GM21447 (cell line): ENCODE results near the gene ZNF776.
A peak's percentile ranks its signal among the peaks of the same experiment; 100 is the strongest.
"Not testable (repeated sequence)": the region's sequence is repeated elsewhere in the genome, so short reads cannot be mapped to it uniquely, and the experiment has no call there.

Experiments used
- ATAC-seq: cut with Tn5 transposase; IDR thresholded peaks from one replicate; pipeline ENCODE4 v1.9.1; 2021; ENCODE audit not compliant: unreplicated experiment

ZNF776 gene

DNA sequence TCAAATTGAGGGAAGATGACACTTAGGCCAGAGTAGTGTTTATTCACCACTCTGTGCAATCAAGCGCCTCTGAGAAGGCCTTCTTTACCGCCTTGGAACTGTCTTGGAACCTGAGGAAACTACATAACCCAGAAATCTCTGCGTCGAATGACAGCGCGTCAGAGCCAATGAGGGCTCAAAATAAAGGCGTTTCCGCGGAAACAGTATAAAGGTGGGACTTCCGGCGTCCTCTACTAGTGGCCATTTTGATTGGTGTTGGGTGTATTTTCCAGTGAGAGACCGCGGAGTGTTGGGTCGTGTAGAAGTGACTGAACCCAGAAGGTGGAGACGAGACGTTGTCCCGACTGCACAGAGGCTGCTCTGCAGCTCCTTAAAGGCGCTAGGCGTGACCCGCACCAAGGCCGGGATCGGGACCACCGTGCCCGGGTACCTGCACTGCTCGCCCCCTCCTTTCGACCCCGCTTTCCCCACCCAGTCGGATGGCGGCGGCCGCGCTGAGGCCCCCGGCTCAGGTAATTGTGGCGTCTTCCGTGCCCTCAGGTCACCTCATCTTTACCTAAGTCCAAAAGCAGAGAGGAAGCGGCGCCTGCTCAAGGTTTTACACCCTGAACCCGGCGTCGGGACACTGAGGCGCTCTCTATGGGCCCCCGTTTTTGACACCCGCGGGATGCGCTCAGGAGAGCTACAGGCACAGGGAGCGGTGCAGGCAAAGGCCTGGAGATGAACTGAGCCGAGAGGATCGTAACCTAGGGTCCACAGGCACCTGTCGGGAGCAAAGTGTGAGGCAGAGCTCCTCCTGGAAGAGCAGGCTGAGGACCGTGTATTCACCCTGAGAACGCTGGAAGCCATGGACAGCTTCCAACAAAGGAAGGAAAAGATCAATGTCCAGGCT is at the start of gene ZNF776:
ZNF776 (plus strand) TSS at position 236 of the 892 bp plus-strand sequence; CDS start at position 480, 244 bp downstream.
- peak; percentile 95 for ATAC-seq

DNA sequence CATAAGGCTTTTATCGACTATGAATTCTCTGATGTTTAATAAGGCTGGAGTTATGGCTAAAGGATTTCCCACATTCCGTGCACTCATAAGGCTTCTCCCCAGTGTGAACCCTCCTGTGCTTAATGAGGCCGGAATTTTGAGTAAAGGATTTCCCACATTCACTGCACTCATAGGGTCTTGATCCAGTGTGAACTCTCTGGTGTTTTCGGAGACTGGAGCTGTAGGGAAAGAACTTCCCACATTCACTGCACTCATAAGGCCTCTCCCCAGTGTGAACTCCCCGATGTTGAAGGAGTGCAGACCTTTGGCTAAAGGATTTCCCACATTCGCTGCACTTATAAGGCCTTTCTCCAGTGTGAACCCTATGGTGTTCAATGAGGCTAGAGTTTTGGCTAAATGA is 45.0 kb upstream of the ZNF776 start:
- no peak for ATAC-seq

DNA sequence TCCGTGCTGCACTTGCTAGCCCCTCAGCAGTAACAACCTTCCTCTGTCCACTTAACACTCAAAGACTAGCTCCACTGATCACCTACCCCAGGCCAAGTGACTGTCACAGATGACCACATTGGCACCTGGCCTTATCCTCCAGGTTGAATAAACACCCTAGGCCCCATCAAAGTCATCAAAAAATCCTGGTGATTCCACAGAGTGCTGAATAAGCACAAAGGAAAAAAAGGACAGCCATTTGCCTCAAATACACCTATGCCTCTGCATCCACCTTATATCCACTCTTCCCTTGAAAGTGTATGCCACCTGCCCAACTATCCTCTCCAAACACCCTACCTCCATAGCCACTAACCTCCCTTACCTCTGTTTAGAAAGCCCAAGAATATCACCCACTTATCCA is 40.3 kb upstream of the ZNF776 start:
- ATAC-seq, result no peak

DNA sequence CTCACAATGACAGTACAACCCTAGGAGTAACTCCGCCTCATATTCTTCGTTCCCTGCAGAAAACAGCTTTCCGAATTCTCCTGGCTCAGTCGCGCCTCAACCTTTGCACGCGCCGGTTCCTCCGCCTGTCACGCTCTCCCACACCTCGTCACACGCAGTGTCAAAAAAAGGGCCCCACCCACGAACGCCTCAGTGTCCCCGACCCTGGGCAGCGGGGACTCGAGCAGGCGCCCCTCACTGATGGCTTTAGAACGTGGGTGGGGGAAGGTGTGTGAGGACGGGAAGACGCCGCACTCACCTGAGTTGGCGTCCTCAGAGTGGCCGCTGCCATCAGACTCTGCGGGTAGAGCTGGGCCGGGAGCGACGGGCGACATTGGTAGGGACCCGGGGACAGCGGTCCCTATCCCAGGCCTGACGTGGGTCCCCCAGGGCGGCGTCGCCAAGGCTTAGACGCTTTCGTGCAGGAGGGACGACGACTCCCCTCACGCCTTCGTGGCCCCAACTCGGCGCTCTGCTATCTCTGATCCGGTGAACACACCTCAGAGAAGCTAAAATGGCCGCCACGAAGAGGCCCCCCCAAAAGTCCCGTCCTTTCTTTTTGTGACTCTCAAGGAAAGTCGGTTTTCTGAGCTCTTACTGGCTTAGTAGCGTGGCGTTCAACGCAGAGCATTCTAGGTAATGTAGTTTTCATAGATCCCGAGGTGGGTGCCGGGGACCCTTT is 37.8 kb upstream of the ZNF776 start, which contains the start of gene ZNF154:
ZNF154 (minus strand) TSS at position 564 of the 721 bp plus-strand sequence; CDS start at position 331, 233 bp downstream.
- no peak for ATAC-seq

DNA sequence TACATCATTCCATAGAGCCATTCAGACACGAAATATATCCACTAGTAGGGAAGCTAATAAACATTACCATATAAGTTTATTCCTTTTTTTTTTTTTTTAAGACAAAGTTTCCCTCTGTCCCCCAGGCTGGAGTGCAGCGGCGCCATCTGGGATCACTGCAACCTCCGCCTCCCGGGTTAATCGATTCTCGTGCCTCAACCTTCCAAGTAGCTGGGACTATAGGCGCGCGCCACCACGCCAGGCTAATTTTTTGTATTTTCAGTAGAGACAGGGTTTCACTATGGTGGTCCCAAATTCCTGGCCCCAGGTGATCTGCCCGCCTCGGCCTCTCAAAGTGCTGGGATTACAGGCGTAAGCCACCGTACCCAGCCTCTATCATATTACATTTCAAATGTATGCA is 37.0 kb upstream of the ZNF776 start:
- ATAC-seq, result no peak

DNA sequence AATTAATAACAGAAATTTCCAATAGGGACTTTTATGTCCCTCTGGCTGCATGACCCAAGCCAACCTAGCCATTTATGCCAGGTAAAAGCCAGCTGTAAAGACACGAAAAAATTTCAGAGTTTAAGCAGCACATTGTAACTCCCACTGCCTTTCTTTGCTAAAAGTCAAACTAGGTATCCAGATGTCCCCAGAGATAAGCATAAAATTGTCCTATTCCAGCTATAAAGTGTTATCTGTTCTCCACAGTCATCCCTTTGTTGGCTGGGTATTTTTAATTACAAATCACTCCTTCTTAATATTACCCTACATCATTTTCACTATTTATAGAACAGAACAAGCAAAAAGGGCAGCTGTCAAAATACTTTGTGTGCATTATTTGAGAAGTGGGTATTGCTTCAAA is 34.4 kb upstream of the ZNF776 start:
- no peak for ATAC-seq

DNA sequence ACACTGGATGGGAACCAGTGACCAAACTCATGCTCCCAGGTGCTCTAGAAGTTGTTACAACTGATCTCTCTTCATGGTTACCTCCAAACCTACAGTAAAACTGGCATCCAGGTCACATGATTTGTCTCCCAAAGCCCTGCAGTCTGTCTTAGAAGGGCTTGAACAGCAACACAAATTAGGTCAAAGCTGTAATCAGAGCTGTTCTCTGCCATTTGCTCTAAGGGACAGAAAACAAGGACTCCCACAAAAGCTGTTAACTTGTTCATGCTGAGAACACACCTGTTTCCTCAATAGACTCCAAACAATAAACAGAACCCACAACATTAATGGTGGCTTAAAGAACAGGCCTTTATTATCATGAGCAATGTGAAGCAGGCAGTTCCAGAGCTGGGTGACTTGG is 27.2 kb upstream of the ZNF776 start:
- ATAC-seq, result no peak

DNA sequence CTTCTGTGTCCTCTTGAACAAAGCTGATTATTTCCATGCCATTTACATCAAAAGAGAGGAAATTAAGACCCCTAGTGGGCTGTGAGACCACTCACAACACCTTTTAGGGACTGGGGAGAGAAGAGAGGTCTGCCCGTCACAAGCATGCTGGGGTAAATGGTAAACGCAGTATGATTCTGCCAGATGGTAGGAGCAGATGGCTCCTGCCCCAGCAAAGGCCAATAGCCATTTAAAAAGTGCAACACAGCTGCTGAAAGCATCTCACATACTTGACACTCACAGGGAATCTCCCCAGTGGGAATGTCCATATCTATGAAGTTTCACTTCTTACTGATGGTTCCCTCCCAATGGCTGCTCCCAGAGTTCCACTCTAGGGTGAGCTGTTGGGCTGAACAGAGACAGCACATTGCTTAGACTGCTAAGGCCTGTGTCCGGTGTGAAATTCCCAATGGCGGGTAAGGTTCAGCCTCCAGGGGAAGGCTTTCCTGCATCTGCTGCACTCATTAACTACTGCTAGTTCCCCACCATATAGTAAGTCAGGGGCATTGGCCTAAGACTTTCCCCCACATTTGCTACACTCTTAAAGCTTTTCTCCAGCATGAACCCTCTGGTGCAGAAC is 26.6 kb upstream of the ZNF776 start:
- ATAC-seq, result no peak

DNA sequence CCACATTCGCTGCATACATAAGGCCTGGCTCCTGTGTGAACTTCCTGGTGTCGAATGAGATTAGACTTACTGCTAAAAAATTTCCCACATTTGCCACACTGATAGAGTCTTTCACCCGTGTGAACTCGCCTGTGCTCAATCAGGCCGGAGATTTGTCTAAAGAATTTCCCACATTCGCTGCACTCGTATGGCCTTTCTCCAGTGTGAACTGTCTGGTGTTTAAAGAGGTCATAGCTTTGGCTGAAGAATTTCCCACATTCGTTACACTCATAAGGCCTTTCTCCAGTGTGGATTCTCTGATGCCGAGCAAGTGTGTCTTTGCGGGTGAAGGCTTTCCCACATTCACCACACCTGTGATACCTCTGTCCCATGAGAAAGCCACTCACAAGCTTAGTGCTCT is 25.7 kb upstream of the ZNF776 start:
- ATAC-seq, result no peak

DNA sequence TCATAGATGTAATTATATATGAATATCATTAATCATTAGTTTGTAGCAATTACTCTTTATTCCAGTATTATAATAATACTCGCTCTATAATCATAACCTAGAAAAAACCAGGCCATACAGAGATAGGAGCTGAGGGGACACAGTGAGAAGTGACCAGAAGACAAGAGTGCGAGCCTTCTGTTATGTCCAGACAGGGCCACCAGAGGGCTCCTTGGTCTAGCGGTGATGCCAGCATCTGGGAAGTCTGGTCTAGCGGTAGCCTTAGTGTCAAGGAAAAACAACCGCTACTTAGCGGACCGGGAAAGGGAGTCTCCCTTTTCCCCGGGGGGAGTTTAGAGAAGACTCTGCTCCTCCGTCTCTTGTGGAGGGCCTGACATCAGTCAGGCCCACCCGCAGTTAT is 8.3 kb upstream of the ZNF776 start:
- not testable (repeated sequence) for ATAC-seq

DNA sequence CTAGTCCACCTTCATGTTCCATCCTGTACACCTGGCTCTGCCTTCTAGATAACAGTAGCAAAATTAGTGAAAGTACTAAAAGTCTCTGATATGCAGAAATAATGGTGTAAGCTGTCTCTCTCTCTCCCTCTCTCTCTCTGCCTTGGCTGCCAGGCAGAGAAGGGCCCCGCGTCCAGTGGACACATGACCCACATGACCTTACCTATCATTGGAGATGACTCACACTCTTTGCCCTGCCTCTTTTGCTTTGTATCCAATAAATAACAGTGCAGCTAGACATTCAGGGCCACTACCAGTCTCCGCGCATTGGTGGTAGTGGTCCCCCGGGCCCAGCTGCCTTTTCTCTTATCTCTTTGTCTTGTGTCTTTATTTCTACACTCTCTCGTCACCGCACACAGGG is 7.8 kb upstream of the ZNF776 start:
- not testable (repeated sequence) for ATAC-seq

DNA sequence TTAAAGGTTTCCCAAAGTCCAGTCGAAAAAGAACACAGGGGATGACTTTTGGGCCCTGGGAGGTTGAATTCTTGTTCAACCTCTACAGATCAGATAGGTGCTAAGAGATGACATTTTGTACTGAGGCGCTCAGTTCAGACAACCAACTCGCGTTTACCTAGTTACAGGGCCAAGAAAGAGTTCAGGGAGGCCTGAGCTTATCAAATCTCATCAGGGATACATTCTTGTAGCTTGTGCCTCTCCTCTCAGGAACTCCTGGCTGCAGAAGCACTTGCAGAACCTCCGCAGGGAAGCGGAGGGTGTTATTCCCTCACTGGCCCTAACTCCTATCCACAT is 825 bp downstream of the ZNF776 start:
- no peak for ATAC-seq

DNA sequence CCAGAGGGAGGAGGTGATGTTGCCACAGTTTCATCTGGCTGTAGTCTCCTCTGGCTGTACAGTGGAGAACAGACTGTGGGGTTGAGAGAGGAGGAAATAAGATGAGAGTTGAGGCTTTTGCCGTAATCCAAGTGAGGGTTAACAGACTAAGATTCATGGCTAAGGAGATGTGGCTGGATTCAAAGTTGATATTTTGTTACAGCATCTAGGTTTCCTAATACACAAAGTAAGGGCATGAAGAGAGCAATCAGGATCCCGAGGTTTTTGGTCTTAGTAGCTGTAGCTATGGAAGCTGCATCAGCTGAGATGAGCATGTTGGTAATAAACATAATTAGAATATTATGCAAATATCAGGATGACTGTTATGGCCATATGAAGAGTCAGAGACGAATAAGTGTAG is 1.4 kb downstream of the ZNF776 start:
- no peak for ATAC-seq

DNA sequence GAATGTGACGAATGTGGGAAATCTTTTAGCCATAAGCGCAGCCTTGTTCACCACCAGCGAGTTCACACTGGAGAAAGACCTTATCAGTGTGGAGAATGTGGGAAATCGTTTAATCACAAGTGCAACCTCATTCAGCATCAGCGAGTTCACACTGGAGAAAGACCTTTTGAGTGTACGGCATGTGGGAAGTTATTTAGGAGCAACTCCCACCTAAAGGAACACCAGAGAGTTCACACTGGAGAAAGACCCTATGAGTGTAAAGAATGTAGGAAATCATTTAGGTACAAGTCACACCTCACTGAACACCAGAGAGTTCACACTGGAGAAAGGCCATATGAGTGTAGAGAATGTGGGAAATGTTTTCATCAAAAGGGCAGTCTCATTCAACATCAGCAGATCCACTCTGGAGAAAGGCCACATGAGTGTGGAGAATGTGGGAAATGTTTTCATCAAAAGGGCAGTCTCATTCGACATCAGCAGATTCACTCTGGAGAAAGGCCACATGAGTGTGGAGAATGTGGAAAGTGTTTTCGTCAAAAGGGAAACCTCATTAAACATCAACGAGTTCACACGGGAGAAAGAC is 7.6 kb downstream of the ZNF776 start:
- no peak for ATAC-seq

DNA sequence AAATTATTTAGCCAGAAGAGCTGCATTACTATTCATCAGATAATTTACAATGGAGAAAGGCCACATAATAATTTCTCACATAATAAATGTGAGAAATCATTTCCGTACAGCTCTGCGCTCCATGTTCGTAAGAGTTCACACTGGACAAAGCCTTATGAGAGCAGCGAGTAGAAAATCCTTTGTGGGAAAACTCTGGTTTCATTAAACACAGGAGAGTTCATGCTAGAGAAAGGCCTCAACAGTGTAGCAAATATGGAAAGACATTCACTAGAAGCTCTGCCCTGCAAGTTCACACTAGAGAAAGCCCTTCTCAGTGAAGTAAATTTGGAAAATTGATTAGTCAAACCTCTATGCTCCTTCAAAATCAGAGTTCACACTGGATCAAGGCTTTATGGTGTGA is 8.4 kb downstream of the ZNF776 start:
- no peak for ATAC-seq

DNA sequence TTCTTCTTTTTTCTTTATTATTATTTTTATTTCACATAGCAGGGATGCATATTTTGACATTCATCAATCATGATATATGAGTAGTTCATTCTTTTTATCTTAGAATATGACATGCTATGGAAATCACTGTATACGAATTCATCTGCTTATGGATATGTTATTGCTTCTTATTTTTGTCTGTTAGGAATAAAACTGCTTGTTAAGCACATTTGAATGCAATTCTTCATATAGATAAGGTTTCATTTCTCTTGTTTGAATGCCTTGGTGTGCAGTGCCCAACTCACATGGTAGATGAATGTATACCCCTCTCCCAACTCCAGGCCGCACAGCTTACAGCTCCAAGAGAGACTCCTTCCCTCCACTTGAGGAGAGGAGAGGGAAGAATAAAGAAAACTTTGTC is 11.3 kb downstream of the ZNF776 start:
- ATAC-seq, result no peak

DNA sequence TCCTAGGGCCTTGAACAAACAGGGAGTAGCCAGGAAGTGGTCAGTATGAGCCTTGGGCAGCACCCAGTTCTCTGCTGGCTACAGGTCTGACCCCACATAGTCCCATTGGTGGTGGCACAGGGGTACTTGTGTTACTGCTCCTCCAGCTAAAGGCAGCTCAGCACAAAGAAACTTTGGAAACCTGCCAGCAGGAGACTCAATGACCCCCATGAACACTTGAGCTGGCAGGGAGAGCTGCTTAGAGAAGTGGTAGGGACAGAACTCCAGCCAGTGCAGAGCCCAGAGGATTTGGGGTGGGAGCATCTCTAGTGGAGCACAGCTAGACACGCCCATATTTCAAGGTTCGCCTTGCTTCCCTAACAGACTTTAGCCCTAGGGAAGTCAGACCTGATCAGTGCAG is 12.5 kb downstream of the ZNF776 start:
- ATAC-seq, result no peak

DNA sequence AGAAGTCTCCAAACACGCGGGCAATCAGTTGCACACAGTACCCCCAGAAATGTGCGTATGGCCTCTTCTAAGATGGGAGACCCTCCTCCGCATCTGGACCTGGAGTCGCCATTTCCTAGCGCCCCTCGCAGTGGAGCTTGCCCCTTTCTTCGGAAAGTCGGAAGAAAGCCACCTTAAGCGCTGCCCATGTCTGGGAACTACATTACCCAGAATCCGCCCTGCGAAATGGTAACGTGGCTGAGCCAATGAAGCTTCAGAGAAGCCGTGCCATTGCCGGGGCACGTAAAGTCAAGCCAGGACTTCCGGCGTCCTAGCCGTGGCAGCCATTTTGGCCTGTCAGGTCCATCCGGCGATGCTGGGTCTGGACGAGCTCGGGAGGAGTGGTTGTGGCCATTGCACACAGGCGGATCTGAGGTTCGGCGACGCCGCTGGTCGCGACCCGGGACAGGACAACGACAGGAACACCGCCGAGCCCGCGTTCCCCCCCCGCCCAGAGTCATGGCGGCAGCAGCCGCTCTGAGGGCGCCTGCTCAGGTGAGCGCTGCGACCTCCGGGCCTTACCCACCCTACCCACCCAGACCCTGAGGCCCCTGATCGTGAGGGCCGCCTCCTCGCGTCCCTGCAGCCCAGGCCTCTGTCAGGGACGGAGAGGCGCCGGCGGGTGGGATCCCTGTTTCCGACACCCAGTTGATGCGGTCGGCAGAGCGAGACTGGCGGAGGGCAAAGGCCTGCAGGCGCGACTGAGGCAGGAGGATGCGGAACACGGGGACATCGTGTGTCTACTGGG is 22.9 kb downstream of the ZNF776 start, which contains the start of gene ZNF586:
ZNF586 (plus strand) TSS at position 332 of the 787 bp plus-strand sequence; CDS start at position 499, 167 bp downstream.
- ATAC-seq, result peak; percentile 98

DNA sequence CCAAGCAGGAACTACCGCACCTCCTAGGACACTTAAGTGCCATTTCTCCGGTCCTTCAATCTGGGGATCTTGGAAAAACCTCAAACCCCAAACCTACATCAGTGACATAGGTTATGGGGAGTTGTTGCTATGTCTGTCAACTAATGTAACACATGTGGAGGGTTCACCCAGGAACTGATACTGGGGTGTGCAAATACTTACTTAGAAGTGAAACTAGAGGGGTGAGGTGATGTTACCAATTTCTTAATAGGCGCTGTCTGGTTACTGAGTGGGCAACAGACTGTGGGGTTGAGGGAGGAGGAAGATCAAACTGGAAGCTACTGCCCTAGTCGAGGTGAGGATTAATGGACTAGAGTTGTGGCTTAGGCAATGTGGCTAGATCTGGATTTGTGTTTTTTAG is 24.8 kb downstream of the ZNF776 start:
- ATAC-seq, result no peak

DNA sequence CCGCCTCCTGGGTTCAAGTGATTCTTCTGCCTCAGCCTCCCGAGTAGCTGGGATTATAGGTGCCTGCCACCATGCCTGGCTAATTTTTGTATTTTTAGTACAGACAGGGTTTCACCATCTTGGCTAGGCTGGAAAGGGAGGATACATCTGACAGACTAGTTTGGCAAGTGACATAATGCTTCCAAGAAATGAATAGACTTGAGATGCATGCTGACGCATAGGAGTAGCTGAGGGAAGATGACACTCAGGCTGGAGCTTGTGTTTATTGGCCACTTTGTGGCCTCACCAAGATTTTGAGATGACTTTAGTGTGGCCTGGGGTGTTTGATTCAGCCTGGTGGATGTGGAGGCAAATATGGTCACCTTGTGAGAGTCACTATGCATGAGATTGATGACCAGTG is 26.9 kb downstream of the ZNF776 start:
- no peak for ATAC-seq
